ENCODE data around the gene S100A14. TPM values are rescaled to one million over a fixed set of nuclear protein-coding genes. Genes with fewer than 3 reads are reported as not detected.

S100A14 gene
- total RNA-seq, 1 experiment from 2014 or later = 2.1 TPM

DNA sequence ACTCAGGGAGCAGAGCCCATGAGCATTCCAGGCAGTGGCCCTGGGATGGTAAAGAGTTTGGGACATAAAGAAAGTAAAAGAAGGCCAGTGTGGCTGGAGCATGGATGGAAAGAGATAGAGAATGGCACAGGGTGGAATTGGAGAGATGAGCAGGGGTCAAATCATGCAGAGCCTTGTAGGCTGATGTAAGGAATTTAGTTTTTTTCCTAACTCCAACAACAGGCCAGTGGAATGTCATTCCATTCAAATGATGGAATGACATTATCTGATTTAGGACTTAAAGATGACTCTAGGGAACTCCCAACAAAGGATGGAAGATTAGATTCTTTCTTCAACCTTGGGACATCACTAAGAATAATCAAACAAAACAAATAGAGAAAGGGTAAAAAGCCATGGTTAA, 37.6 kb downstream of the S100A14 start:
- ChIA-PET POLR2A (no interaction called here), CTCF (interaction anchor here (1.2 to 2.4 kb wide), 5 partner anchors 10 to 84 kb away, joined by 5 to 9 read pairs (median 6); partner anchors contain the start of genes CHTOP, S100A13 and S100A16)
- ATAC-seq (no peak), DNase-seq (ENCODE audit: low spot score) (no peak)
- H3K27ac Mint-ChIP-seq = no peak overlapping the region
- no peaks in the 10 kb centered on the region for H3K9me3 Mint-ChIP-seq
- TF ChIP-seq ZNF263 (CRISPR knock-in tag; IDR thresholded peaks at IDR 0.05; ENCODE audit: low read depth) (no peak), CBFB (CRISPR knock-in tag; IDR thresholded peaks at IDR 0.05; ENCODE audit: low read depth) (no peak)
- TF ChIP-seq, protein P1, sequence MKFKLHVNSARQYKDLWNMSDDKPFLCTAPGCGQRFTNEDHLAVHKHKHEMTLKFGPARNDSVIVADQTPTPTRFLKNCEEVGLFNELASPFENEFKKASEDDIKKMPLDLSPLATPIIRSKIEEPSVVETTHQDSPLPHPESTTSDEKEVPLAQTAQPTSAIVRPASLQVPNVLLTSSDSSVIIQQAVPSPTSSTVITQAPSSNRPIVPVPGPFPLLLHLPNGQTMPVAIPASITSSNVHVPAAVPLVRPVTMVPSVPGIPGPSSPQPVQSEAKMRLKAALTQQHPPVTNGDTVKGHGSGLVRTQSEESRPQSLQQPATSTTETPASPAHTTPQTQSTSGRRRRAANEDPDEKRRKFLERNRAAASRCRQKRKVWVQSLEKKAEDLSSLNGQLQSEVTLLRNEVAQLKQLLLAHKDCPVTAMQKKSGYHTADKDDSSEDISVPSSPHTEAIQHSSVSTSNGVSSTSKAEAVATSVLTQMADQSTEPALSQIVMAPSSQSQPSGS (CRISPR knock-in tag; IDR thresholded peaks at IDR 0.05; ENCODE audit: borderline replicate concordance, low read depth) = no peak
- TF ChIP-seq, protein P2, sequence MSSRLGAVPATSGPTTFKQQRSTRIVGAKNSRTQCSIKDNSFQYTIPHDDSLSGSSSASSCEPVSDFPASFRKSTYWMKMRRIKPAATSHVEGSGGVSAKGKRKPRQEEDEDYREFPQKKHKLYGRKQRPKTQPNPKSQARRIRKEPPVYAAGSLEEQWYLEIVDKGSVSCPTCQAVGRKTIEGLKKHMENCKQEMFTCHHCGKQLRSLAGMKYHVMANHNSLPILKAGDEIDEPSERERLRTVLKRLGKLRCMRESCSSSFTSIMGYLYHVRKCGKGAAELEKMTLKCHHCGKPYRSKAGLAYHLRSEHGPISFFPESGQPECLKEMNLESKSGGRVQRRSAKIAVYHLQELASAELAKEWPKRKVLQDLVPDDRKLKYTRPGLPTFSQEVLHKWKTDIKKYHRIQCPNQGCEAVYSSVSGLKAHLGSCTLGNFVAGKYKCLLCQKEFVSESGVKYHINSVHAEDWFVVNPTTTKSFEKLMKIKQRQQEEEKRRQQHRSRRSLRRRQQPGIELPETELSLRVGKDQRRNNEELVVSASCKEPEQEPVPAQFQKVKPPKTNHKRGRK (CRISPR knock-in tag; IDR thresholded peaks at IDR 0.05; ENCODE audit: borderline replicate concordance) = no peak
- peaks cover 3% of the 10 kb centered on the region; the same call in 1 of the 2 replicates for H3K36me3 Mint-ChIP-seq
- H3K4me3 Mint-ChIP-seq = no peak overlapping the region
- 0 out of 2 replicates have a peak, but pooled peaks cover 2% of the 10 kb centered on the region for H3K27me3 Mint-ChIP-seq (ENCODE audit: low read depth)
- H3K4me1 Mint-ChIP-seq = peaks cover 16% of the 10 kb centered on the region

DNA sequence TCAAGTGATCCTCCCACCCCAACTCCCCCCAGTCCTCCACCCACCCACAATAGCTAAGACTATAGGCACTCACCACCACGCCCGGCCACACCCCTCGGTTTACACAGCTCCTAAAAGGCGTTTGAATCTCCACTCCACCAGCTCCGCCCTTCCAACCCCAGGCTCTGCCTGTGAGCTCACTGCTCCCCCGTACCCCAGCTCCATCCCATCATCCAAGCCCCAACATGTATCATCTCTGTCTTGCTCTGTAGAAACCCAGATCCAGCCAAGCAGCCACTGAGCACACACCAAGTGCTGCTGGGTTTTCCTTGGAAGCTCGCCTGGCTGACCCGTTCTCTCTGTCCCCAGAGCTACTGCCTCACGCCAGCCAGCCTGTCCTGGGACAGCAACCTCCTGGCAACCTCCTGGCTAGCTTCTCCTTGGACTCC, 38.5 kb downstream of the S100A14 start:
- no peak for ATAC-seq
- peaks cover 16% of the 10 kb centered on the region for H3K4me1 Mint-ChIP-seq
- DNase-seq (ENCODE audit: low spot score) = no peak
- 0 out of 2 replicates have a peak, but pooled peaks cover 2% of the 10 kb centered on the region for H3K27me3 Mint-ChIP-seq (ENCODE audit: low read depth)
- H3K4me3 Mint-ChIP-seq = no peak overlapping the region
- ChIA-PET POLR2A (interaction anchor here (0.8 to 1.1 kb wide), 2 partner anchors 21 to 57 kb away, joined by 3 to 4 read pairs; no protein-coding TSS in a partner anchor), CTCF (interaction anchor here (0.6 to 2.7 kb wide), 10 partner anchors 9 to 83 kb away, joined by 3 to 30 read pairs (median 4); partner anchors contain the start of genes CHTOP, S100A1, S100A13 and S100A14)
- H3K27ac Mint-ChIP-seq = no peak overlapping the region
- no peaks in the 10 kb centered on the region for H3K9me3 Mint-ChIP-seq
- TF ChIP-seq, protein P3, sequence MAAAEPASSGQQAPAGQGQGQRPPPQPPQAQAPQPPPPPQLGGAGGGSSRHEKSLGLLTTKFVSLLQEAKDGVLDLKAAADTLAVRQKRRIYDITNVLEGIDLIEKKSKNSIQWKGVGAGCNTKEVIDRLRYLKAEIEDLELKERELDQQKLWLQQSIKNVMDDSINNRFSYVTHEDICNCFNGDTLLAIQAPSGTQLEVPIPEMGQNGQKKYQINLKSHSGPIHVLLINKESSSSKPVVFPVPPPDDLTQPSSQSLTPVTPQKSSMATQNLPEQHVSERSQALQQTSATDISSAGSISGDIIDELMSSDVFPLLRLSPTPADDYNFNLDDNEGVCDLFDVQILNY (CRISPR knock-in tag; IDR thresholded peaks at IDR 0.05) = no peak
- TF ChIP-seq SMAD3 (CRISPR knock-in tag; IDR thresholded peaks at IDR 0.05; ENCODE audit: borderline replicate concordance) = no peak
- no peak for TF ChIP-seq TCF7 (CRISPR knock-in tag; IDR thresholded peaks at IDR 0.05; ENCODE audit: low read depth)
- TF ChIP-seq ZNF121 (CRISPR knock-in tag; IDR thresholded peaks at IDR 0.05) = no peak
- no peak for TF ChIP-seq SP1 (CRISPR knock-in tag; conservative IDR thresholded peaks at IDR 0.05)
- no peak for TF ChIP-seq GTF2I (CRISPR knock-in tag; conservative IDR thresholded peaks at IDR 0.05)
- no peak for TF ChIP-seq ZBTB21 (CRISPR knock-in tag; IDR thresholded peaks at IDR 0.05; ENCODE audit: borderline replicate concordance)
- TF ChIP-seq, protein P4, sequence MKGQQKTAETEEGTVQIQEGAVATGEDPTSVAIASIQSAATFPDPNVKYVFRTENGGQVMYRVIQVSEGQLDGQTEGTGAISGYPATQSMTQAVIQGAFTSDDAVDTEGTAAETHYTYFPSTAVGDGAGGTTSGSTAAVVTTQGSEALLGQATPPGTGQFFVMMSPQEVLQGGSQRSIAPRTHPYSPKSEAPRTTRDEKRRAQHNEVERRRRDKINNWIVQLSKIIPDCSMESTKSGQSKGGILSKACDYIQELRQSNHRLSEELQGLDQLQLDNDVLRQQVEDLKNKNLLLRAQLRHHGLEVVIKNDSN (CRISPR knock-in tag; IDR thresholded peaks at IDR 0.05) = no peak
- TF ChIP-seq, protein P5, sequence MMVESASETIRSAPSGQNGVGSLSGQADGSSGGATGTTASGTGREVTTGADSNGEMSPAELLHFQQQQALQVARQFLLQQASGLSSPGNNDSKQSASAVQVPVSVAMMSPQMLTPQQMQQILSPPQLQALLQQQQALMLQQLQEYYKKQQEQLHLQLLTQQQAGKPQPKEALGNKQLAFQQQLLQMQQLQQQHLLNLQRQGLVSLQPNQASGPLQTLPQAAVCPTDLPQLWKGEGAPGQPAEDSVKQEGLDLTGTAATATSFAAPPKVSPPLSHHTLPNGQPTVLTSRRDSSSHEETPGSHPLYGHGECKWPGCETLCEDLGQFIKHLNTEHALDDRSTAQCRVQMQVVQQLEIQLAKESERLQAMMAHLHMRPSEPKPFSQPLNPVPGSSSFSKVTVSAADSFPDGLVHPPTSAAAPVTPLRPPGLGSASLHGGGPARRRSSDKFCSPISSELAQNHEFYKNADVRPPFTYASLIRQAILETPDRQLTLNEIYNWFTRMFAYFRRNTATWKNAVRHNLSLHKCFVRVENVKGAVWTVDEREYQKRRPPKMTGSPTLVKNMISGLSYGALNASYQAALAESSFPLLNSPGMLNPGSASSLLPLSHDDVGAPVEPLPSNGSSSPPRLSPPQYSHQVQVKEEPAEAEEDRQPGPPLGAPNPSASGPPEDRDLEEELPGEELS (CRISPR knock-in tag; IDR thresholded peaks at IDR 0.05) = no peak
- TF ChIP-seq, protein P6, sequence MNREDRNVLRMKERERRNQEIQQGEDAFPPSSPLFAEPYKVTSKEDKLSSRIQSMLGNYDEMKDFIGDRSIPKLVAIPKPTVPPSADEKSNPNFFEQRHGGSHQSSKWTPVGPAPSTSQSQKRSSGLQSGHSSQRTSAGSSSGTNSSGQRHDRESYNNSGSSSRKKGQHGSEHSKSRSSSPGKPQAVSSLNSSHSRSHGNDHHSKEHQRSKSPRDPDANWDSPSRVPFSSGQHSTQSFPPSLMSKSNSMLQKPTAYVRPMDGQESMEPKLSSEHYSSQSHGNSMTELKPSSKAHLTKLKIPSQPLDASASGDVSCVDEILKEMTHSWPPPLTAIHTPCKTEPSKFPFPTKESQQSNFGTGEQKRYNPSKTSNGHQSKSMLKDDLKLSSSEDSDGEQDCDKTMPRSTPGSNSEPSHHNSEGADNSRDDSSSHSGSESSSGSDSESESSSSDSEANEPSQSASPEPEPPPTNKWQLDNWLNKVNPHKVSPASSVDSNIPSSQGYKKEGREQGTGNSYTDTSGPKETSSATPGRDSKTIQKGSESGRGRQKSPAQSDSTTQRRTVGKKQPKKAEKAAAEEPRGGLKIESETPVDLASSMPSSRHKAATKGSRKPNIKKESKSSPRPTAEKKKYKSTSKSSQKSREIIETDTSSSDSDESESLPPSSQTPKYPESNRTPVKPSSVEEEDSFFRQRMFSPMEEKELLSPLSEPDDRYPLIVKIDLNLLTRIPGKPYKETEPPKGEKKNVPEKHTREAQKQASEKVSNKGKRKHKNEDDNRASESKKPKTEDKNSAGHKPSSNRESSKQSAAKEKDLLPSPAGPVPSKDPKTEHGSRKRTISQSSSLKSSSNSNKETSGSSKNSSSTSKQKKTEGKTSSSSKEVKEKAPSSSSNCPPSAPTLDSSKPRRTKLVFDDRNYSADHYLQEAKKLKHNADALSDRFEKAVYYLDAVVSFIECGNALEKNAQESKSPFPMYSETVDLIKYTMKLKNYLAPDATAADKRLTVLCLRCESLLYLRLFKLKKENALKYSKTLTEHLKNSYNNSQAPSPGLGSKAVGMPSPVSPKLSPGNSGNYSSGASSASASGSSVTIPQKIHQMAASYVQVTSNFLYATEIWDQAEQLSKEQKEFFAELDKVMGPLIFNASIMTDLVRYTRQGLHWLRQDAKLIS (CRISPR knock-in tag; IDR thresholded peaks at IDR 0.05; ENCODE audit: borderline replicate concordance) = no peak
- TF ChIP-seq ZNF396 (CRISPR knock-in tag; IDR thresholded peaks at IDR 0.05; ENCODE audit: borderline replicate concordance) = no peak
- peaks cover 3% of the 10 kb centered on the region; the same call in 1 of the 2 replicates for H3K36me3 Mint-ChIP-seq

Measured in WTC11 (cell line).